ENCODE data around the gene FXR2. TPM values are rescaled to one million over a fixed set of nuclear protein-coding genes. Genes with fewer than 3 reads are reported as not detected.

Gene FXR2
- total and polyA plus RNA-seq, 4 donors: 29.0 to 31.1 (median 30.0) TPM

DNA sequence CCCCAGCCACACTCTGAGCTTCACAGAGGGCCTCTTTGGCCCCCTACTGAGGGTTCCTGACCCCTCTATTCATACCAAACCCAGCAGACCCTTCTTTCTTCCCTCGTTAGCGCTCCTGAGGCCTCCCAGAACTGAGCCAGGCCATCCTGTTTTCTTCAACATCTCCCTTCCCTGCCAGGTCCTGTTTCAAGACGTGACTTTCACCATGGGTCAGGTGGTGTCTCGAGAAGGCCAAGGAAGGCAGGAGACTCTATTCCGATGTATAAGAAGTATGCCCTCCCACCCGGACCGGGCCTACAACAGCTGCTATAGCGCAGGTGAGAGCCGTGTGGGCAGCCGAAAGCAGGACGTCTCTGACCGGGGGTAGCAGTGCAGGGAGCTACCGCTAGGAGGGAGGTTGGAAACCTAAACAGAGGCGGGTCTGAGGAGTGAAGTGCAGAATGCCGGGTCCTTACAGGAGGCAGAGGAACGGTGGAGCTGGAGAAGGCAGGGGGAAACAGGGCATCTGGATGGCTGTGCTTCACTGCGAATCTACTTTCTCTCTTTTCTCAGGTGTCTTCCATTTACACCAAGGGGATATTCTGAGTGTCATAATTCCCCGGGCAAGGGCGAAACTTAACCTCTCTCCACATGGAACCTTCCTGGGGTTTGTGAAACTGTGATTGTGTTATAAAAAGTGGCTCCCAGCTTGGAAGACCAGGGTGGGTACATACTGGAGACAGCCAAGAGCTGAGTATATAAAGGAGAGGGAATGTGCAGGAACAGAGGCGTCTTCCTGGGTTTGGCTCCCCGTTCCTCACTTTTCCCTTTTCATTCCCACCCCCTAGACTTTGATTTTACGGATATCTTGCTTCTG, 54.3 kb downstream of the FXR2 start:
- Histone ChIP-seq H3K36me3 (ENCODE audit: control insufficient read depth in 4 of 4, insufficient read depth in 4 of 4, low read length in 4 of 4) (peaks cover 1 to 24% (median 15%) of the 10 kb centered on the region in 4 donors), H3K4me1 (ENCODE audit: control insufficient read depth in 5 of 5, insufficient read depth in 5 of 5, low read length in 5 of 5) (peaks cover 0 to 50% (median 27%) of the 10 kb centered on the region in 5 donors), H3K9ac (ENCODE audit: insufficient read depth in 1 of 2, low read length in 2 of 2) (peak overlapping the region in 1 of 2 donors; percentile 95), H3K27me3 (ENCODE audit: control insufficient read depth in 3 of 3, insufficient read depth in 3 of 3, low read length in 2 of 3) (no peaks in the 10 kb centered on the region), H3K9me3 (ENCODE audit: control insufficient read depth in 4 of 4, insufficient read depth in 3 of 4, low read length in 3 of 4) (no peaks in the 10 kb centered on the region), H3K27ac (ENCODE audit: low read depth in 1 of 2, low read length in 1 of 2) (peak overlapping the region; percentile 56 to 95), H3K4me3 (no peak overlapping the region)
- TF ChIP-seq, protein P1, sequence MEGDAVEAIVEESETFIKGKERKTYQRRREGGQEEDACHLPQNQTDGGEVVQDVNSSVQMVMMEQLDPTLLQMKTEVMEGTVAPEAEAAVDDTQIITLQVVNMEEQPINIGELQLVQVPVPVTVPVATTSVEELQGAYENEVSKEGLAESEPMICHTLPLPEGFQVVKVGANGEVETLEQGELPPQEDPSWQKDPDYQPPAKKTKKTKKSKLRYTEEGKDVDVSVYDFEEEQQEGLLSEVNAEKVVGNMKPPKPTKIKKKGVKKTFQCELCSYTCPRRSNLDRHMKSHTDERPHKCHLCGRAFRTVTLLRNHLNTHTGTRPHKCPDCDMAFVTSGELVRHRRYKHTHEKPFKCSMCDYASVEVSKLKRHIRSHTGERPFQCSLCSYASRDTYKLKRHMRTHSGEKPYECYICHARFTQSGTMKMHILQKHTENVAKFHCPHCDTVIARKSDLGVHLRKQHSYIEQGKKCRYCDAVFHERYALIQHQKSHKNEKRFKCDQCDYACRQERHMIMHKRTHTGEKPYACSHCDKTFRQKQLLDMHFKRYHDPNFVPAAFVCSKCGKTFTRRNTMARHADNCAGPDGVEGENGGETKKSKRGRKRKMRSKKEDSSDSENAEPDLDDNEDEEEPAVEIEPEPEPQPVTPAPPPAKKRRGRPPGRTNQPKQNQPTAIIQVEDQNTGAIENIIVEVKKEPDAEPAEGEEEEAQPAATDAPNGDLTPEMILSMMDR (IDR thresholded peaks at IDR 0.05; ENCODE audit: control extremely low read depth, extremely low read depth): no peak
- ATAC-seq (ENCODE audit: insufficient read depth, low FRiP score) (no peak), DNase-seq (peak; percentile 70 to 77 (median 74))
- 31 to 34% methylated on average over 22 of the region's 22 CpGs for WGBS, 2 donors

DNA sequence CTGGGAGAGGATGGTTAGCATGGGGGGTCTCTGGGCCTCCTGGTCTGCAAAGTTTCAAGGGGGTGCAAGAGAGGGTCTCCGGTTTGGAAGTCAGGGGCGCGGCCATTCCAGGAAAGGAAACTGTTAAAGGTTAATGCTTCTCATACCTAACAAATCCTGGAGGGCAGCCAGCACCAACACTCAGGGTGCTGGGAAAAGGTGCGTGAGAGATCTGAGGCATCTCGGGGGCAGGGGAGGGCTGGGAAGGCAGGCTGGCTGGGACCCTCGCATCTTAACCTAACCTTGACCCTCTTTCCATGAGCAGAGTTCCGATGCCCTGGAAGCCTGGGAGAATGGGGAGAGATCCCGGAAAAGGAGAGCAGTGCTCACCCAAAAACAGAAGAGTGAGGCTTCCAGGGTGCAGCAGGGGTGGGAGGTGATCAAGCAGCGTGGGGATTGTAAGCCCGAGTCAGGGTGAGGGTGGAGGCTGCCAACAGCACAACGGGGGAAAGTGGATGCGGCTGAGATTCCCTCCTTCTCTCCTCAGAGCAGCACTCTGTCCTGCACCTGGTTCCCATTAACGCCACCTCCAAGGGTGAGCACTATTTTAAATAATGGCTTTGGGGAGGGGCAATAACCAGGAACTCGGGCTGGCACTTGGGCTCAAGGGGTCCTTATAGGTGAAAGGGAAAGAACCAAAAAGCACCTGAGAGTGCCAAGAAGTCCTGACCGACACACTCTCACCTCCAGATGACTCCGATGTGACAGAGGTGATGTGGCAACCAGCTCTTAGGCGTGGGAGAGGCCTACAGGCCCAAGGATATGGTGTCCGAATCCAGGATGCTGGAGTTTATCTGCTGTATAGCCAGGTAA, 55.2 kb downstream of the FXR2 start:
- H3K9me3 ChIP-seq (ENCODE audit: control insufficient read depth in 4 of 4, insufficient read depth in 3 of 4, low read length in 3 of 4): no peaks in the 10 kb centered on the region
- peaks cover 0 to 16% (median 7%) of the 10 kb centered on the region in 4 donors for H3K36me3 ChIP-seq (ENCODE audit: control insufficient read depth in 4 of 4, insufficient read depth in 4 of 4, low read length in 4 of 4)
- H3K4me3 ChIP-seq: peak overlapping the region; percentile 23
- peak overlapping the region; percentile 77 to 95 for H3K27ac ChIP-seq (ENCODE audit: low read depth in 1 of 2, low read length in 1 of 2)
- DNase-seq (peak in 2 of 3 donors; percentile 38 to 58), ATAC-seq (ENCODE audit: insufficient read depth, low FRiP score) (no peak)
- TF ChIP-seq, protein P1 (IDR thresholded peaks at IDR 0.05; ENCODE audit: control extremely low read depth, extremely low read depth): no peak
- WGBS, 2 donors: 37 to 52% methylated on average over 18 of the region's 18 CpGs
- peak overlapping the region in 1 of 2 donors; percentile 95 for H3K9ac ChIP-seq (ENCODE audit: insufficient read depth in 1 of 2, low read length in 2 of 2)
- no peaks in the 10 kb centered on the region for H3K27me3 ChIP-seq (ENCODE audit: control insufficient read depth in 3 of 3, insufficient read depth in 3 of 3, low read length in 2 of 3)
- peaks cover 0 to 50% (median 27%) of the 10 kb centered on the region in 5 donors for H3K4me1 ChIP-seq (ENCODE audit: control insufficient read depth in 5 of 5, insufficient read depth in 5 of 5, low read length in 5 of 5)

DNA sequence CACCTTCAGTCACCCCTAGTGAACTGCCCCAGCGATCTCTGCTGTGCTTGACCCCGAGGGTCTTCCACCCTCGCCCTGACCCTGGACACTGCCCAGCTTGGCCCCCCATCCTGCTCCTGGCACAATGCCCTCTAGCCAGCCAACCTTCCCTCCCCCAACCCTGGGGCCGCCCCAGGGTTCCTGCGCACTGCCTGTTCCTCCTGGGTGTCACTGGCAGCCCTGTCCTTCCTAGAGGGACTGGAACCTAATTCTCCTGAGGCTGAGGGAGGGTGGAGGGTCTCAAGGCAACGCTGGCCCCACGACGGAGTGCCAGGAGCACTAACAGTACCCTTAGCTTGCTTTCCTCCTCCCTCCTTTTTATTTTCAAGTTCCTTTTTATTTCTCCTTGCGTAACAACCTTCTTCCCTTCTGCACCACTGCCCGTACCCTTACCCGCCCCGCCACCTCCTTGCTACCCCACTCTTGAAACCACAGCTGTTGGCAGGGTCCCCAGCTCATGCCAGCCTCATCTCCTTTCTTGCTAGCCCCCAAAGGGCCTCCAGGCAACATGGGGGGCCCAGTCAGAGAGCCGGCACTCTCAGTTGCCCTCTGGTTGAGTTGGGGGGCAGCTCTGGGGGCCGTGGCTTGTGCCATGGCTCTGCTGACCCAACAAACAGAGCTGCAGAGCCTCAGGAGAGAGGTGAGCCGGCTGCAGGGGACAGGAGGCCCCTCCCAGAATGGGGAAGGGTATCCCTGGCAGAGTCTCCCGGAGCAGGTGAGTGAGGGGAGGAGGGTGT, 56.0 kb downstream of the FXR2 start, which contains the start of gene TNFSF13:
TNFSF13 (plus strand) TSS at position 207 of the 776 bp plus-strand sequence; CDS start at position 497, 290 bp downstream.
- WGBS, 2 donors: 8 to 18% methylated on average over 15 to 16 of the region's 16 CpGs
- no peak for DNase-seq
- Histone ChIP-seq H3K27me3 (ENCODE audit: control insufficient read depth in 3 of 3, insufficient read depth in 3 of 3, low read length in 2 of 3) (no peaks in the 10 kb centered on the region), H3K9me3 (ENCODE audit: control insufficient read depth in 4 of 4, insufficient read depth in 3 of 4, low read length in 3 of 4) (no peaks in the 10 kb centered on the region), H3K4me1 (ENCODE audit: control insufficient read depth in 5 of 5, insufficient read depth in 5 of 5, low read length in 5 of 5) (peaks cover 0 to 50% (median 23%) of the 10 kb centered on the region in 5 donors), H3K27ac (ENCODE audit: low read depth in 1 of 2, low read length in 1 of 2) (peak within 1 kb of the TSS; percentile 77 to 95), H3K9ac (ENCODE audit: insufficient read depth in 1 of 2, low read length in 2 of 2) (peak within 1 kb of the TSS; percentile 31 to 66), H3K4me3 (peak within 1 kb of the TSS; percentile 23), H3K36me3 (ENCODE audit: control insufficient read depth in 4 of 4, insufficient read depth in 4 of 4, low read length in 4 of 4) (peaks cover 0 to 12% (median 1%) of the 10 kb centered on the region in 4 donors)
- ATAC-seq (ENCODE audit: insufficient read depth, low FRiP score): no peak
- TF ChIP-seq, protein P1 (IDR thresholded peaks at IDR 0.05; ENCODE audit: control extremely low read depth, extremely low read depth): no peak

All from lung (tissue), 12 donors.